Right lobe of liver (tissue), 6 donors: Measurements from ENCODE around the gene EML2. TPM values are rescaled to one million over a fixed set of nuclear protein-coding genes. Genes with fewer than 3 reads are reported as not detected.
A peak's percentile ranks its signal among the peaks of the same experiment; 100 is the strongest.

Experiments used
- ATAC-seq, 4 donors: fragments of 200-7000 bp; cut with Tn5 transposase; one replicate each; pipeline ENCODE4 v1.9.1; 2020; ENCODE audit warnings: mild to moderate bottlenecking in 4 of 4, moderate library complexity in 4 of 4
- DNase-seq, 3 donors: peaks; one replicate each; pipeline ENCODE4 v3.0.0-alpha.2; 2020
- H3K27ac ChIP-seq, 3 donors: fragments of 200-600 bp; one replicate each; pipeline ENCODE4 v1.8.0; 2022
- H3K27me3 ChIP-seq, 2 donors: fragments of 200-600 bp; one replicate each; pipeline ENCODE4 v1.8.0; 2022
- H3K36me3 ChIP-seq, 4 donors: fragments of 200-600 bp; sonication (generic) in 1 of 4; one replicate each; pipeline versions ENCODE4 v1.5.1 to v1.8.0; 2017 to 2022; ENCODE audit warnings: control low read depth in 1 of 4
- H3K4me1 ChIP-seq, 4 donors: fragments of 200-600 bp; sonication (generic) in 1 of 4; one replicate each; pipeline versions ENCODE4 v1.5.1 to v1.8.0; 2017 to 2022; ENCODE audit warnings: control low read depth in 1 of 4
- H3K4me3 ChIP-seq, 3 donors: fragments of 200-600 bp; one replicate each; pipeline ENCODE4 v1.8.0; 2022
- H3K9me3 ChIP-seq, 4 donors: fragments of 200-600 bp; sonication (generic) in 1 of 4; one replicate each; pipeline versions ENCODE4 v1.5.1 to v1.8.0; 2017 to 2022; ENCODE audit warnings: control low read depth in 1 of 4
- CTCF ChIP-seq, 4 donors: fragments of 200-600 bp in 3 of 4; fragments of 450-650 bp in 1 of 4; IDR thresholded peaks; one replicate each; pipeline versions ENCODE4 v1.5.1 to v1.8.0; 2016 to 2022; ENCODE audit warnings: antibody characterized with exemption in 4 of 4, mild to moderate bottlenecking in 2 of 4
- POLR2A ChIP-seq: fragments of 450-650 bp; IDR thresholded peaks from one replicate; pipeline ENCODE4 v1.6.1; 2017; ENCODE audit warnings: antibody characterized with exemption, mild to moderate bottlenecking
- WGBS: methylation state at CpG from one replicate; pipeline ENCODE4 v1.1.6; 2018; ENCODE audit warnings: low coverage, low lambda C conversion rate; ENCODE audit not compliant: insufficient coverage; ENCODE audit errors: missing lambda C conversion rate; 5-methylcytosine and 5-hydroxymethylcytosine counted together
- intact Hi-C, 2 donors: fragments of 100-400 bp; cut with DNase I; formaldehyde crosslinking; loops; one replicate each; pipeline versions ENCODE4 v1.11.2 to v1.14.1; 2022
- total RNA-seq, 6 experiments: library from RNA; depleted of rRNA in 2 of 6; stranded (reverse); fragments of >200 nt in 2 of 6; fragmentation: NEBNext Ultra II Directional in 3 of 6; extraction: Animal tissue kit (Norgen Biotek cat#: 25700) in 3 of 6; gene quantifications; one replicate each; pipeline versions ENCODE4 v1.1.0 to v1.2.4, GENCODE V29; 2016 to 2023
- donor health status: DM: no; HTN: yes; CAD: no.
- donor health status: DM: no; HTN: no; CAD: no.
- donor health status: DM: no; HTN: no; CAD: no.
- donor health status: DM: no; HTN: yes; CAD: no.
- donor health status: DM: no; HTN: yes; CAD: no.

Gene EML2
- total RNA-seq, 6 experiments from 2014 or later, result 12.6 to 19.7 (median 13.8) TPM

GRCh38 chr19:45585158-45585577, 54.0 kb downstream of the EML2 start:
- peak overlapping the region; percentile 39 to 81 (median 79) for H3K4me3 ChIP-seq
- intact Hi-C loops, result no loop called here
- H3K36me3 ChIP-seq, result no peaks in the 10 kb centered on the region
- peaks cover 0 to 7% (median 0%) of the 10 kb centered on the region in 4 donors for H3K4me1 ChIP-seq
- no peaks in the 10 kb centered on the region for H3K27me3 ChIP-seq
- DNase-seq, result no peak
- WGBS, result 20% methylated on average over 5 of the region's 7 CpGs
- ATAC-seq, result peak in 1 of 4 donors; percentile 2
- peak overlapping the region; percentile 96 to 99 (median 97) for H3K27ac ChIP-seq
- no peak for TF ChIP-seq CTCF (IDR thresholded peaks at IDR 0.05)
- no peak for TF ChIP-seq POLR2A
- no peaks in the 10 kb centered on the region for H3K9me3 ChIP-seq

- WGBS, result 1% methylated on average over 16 of the region's 63 CpGs
- H3K27ac ChIP-seq, result peak within 1 kb of the TSS; percentile 96 to 99 (median 97)
- H3K9me3 ChIP-seq, result no peaks in the 10 kb centered on the region
- ATAC-seq (peak; percentile 85 to 96 (median 92)), DNase-seq (peak; percentile 100)
- H3K4me1 ChIP-seq, result peaks cover 0 to 7% (median 0%) of the 10 kb centered on the region in 4 donors
- H3K4me3 ChIP-seq, result peak within 1 kb of the TSS; percentile 68 to 81 (median 79)
- H3K36me3 ChIP-seq, result no peaks in the 10 kb centered on the region
- H3K27me3 ChIP-seq, result no peaks in the 10 kb centered on the region
- intact Hi-C loops, result no loop called here
- TF ChIP-seq CTCF (IDR thresholded peaks at IDR 0.05) (peak in 2 of 4 donors; percentile 3 to 39), POLR2A (peak; percentile 58)
Measured at GRCh38 chr19:45584332-45585157, 54.7 kb downstream of the EML2 start, which contains the start of gene OPA3. Gene OPA3 (minus strand): TSS chr19:45584802. CDS start chr19:45584764, 38 bp downstream.

GRCh38 chr19:45581576-45581975, 57.6 kb downstream of the EML2 start:
- Histone ChIP-seq H3K36me3 (no peaks in the 10 kb centered on the region), H3K27me3 (no peaks in the 10 kb centered on the region), H3K4me3 (no peak overlapping the region), H3K27ac (no peak overlapping the region), H3K4me1 (peaks cover 0 to 31% (median 7%) of the 10 kb centered on the region in 4 donors), H3K9me3 (no peaks in the 10 kb centered on the region)
- 75% methylated on average over 6 of the region's 7 CpGs for WGBS
- no peak for DNase-seq
- intact Hi-C loops, result no loop called here
- TF ChIP-seq POLR2A, result no peak
- TF ChIP-seq CTCF (IDR thresholded peaks at IDR 0.05), result no peak
- no peak for ATAC-seq

DNA sequence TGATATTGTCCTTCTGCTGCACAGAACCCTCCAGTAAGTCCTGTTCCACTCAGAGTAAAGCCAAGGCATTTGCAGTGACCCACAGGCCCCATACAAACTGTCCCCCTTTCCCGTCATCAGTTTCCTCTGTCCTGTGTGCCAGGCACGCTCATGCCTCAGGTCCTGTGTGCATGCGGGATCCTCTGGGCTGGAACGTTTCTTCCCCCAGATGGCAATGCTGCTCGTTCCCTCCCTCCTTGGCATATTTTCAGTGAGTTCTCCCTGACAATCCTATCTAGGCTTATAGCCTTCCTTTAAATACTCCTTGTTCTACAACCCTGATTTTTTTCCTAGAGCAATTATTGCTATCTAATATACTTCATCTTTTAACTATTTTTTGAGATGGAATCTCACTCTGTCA, 60.3 kb downstream of the EML2 start:
- no peak overlapping the region for H3K27ac ChIP-seq
- H3K9me3 ChIP-seq, result no peaks in the 10 kb centered on the region
- intact Hi-C loops, result loop anchor here in 1 of 2 donors (10.0 kb wide), 1 partner anchor 54 kb away; no protein-coding TSS in a partner anchor
- H3K36me3 ChIP-seq, result no peaks in the 10 kb centered on the region
- WGBS, result 30% methylated on average over 4 of the region's 5 CpGs
- H3K4me1 ChIP-seq, result peaks cover 0 to 39% (median 8%) of the 10 kb centered on the region in 4 donors
- no peak for TF ChIP-seq CTCF (IDR thresholded peaks at IDR 0.05)
- TF ChIP-seq POLR2A, result no peak
- ATAC-seq, result no peak
- no peaks in the 10 kb centered on the region for H3K27me3 ChIP-seq
- no peak overlapping the region for H3K4me3 ChIP-seq
- DNase-seq, result no peak
